Effector memory CD4-positive, alpha-beta T cell (primary cell): Measurements from ENCODE around the gene TNNT2.

Experiments
- DNase-seq, 3 donors: peaks; one replicate each; pipeline ENCODE4 v3.0.0-alpha.2; 2020
- H3K27ac ChIP-seq: 2 replicates; pipeline ENCODE4 v1.7.0; 2013; ENCODE audit warnings: mild to moderate bottlenecking, low read length, moderate library complexity; ENCODE audit not compliant: insufficient read depth, poor library complexity, severe bottlenecking
- H3K27me3 ChIP-seq: replicated peaks from 2 replicates; pipeline ENCODE4 v1.7.0; 2013; ENCODE audit warnings: mild to moderate bottlenecking, low read length; ENCODE audit not compliant: insufficient read depth, control insufficient read depth, poor library complexity, severe bottlenecking
- H3K36me3 ChIP-seq: 2 replicates; pipeline ENCODE4 v1.7.0; 2013; ENCODE audit warnings: mild to moderate bottlenecking, low read length, moderate library complexity; ENCODE audit not compliant: control insufficient read depth, insufficient read depth
- H3K4me1 ChIP-seq: 2 replicates; pipeline ENCODE4 v1.7.0; 2013; ENCODE audit warnings: low read length, mild to moderate bottlenecking; ENCODE audit not compliant: control insufficient read depth, insufficient read depth, poor library complexity, severe bottlenecking
- H3K4me3 ChIP-seq: 2 replicates; pipeline ENCODE4 v1.7.0; 2013; ENCODE audit warnings: low read length, low read depth, mild to moderate bottlenecking; ENCODE audit not compliant: insufficient read depth, poor library complexity, severe bottlenecking
- H3K9me3 ChIP-seq: 2 replicates; pipeline ENCODE4 v1.7.0; 2013; ENCODE audit warnings: mild to moderate bottlenecking, low read length, moderate library complexity; ENCODE audit not compliant: control insufficient read depth

TNNT2 gene

DNA sequence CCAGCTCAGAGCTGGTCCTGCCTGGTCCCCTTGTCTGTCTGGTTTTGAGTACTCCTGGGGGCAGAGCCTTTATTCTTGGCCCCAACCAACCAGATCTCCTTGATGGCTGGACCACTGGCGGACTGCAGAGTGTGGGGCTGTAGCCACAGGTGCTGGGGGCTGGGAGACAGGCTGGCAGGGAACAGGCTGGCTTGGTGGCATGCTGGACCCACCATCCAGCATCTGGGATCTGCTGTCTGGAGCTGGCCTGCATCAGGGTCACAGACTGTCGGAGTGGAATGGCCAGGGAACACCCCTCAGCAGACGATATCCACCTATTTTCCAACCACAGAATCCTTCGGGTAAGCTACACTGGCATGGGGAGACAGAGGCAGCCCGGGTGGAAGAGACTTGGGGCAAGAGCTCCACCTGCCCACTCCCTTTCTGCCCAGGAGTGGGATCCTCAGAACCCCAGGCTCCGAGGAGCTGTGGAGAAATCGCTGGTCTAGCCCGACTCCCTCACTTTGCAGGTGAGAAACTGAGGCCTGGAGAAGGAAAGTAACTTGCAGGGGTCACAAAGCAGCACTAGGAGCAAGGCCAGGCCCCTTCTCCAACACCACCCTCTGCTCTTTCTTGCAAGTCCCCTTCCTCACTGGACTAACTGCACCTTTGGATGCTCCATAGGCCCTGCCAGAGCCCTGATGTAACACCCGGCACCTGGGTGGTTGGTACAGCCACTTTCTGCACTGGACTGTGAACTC is 40.6 kb downstream of the TNNT2 start:
- no peak for DNase-seq
- Histone ChIP-seq H3K9me3 (no peaks in the 10 kb centered on the region), H3K27ac (no peak overlapping the region), H3K4me1 (no peaks in the 10 kb centered on the region), H3K27me3 (no peaks in the 10 kb centered on the region), H3K36me3 (no peaks in the 10 kb centered on the region), H3K4me3 (no peak overlapping the region)

DNA sequence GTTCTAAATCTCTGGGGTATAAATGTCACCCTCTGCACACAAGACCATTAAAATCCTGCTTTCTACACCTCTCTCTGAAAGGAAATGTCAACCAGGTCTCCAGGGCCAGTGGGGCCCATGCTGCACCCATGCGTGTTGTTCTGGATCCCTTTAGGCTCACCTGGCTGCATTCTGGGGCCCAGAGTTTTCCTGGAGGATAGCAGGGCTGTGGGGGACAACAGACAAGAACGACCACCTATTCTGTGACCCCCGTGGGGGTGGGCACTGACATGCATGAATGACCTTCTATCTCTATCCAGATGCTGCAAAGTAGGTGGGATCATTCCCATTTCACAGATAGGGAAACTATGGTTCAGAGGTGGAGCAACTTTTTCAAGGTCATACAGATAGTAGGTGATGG is 41.6 kb downstream of the TNNT2 start:
- no peak overlapping the region for H3K4me3 ChIP-seq
- no peaks in the 10 kb centered on the region for H3K36me3 ChIP-seq
- no peaks in the 10 kb centered on the region for H3K4me1 ChIP-seq
- H3K27ac ChIP-seq: no peak overlapping the region
- DNase-seq: no peak
- H3K9me3 ChIP-seq: no peaks in the 10 kb centered on the region
- H3K27me3 ChIP-seq: no peaks in the 10 kb centered on the region

DNA sequence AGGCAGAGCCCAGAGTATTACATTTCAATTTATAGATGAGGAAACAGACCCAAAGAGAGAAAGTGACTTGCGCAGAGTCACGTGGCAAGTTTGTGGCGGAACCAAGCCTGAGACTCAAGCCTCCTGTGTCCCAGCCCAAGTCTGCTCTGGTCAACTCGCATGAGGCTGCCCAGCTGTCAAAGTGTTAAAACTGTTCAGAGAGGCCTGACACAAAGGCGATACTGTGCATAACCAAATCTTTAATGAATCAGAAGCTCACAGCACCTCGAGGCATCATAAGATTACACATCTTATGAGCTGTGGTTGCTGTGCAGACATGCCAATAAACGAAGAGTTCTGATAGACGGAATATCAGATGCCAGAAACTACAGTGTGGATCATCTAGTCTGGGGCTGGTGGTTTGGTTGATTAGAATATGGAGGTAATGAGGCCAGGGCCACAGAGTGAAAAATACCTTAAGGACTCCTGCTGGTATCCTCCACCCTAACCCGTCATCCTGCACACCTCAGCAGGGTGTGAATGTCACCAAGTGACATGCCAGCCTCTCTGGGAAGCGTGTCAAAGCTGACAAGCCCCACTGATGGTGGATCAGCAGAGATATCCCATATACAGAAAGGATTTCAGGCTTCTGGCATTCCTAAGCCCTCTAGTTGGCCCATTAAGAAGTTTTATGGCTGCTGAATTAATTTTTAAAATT is 42.2 kb downstream of the TNNT2 start:
- Histone ChIP-seq H3K4me3 (no peak overlapping the region), H3K9me3 (no peaks in the 10 kb centered on the region), H3K27ac (no peak overlapping the region), H3K4me1 (no peaks in the 10 kb centered on the region), H3K27me3 (no peaks in the 10 kb centered on the region), H3K36me3 (no peaks in the 10 kb centered on the region)
- DNase-seq: no peak

DNA sequence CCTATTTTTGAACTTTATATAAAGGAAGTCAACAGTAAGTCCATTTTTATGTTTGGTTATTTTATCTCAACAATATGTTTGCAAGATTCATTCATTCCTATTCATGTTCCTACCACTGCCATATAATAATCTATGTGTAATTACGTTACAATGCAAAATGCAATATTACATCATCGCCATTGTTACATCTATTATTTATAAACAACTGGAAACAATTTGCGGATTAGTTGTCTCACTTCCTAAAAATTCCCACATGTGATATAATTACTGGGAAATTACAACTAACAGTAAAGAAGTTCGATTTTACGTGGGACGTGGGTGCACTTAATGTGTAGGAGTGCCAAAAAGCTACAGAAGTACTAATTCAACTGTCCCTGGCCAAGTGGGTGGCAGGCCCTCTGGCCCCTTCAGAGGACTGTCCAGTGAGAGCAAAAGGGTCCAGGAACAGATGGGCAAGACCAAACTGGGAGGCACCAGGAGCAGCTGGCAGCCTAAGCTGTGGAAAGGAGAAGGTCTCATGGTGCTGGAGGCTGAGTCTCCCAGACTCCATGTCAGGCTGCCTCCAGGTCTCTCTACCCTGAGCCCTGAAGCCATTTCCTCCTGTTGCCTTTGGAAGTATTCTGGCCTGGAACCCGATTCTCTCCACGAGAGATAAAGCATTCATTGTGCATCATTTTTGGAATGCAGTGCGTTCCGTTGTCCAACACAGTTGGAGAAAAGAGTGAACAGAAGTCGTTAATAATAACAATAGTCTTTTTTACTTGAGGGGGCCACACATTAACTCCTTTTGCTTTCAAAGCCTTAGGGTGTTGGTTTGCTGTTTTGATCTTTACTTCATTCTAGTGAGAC is 42.9 kb downstream of the TNNT2 start:
- no peaks in the 10 kb centered on the region for H3K27me3 ChIP-seq
- DNase-seq: no peak
- no peaks in the 10 kb centered on the region for H3K4me1 ChIP-seq
- no peaks in the 10 kb centered on the region for H3K9me3 ChIP-seq
- H3K4me3 ChIP-seq: no peak overlapping the region
- H3K27ac ChIP-seq: no peak overlapping the region
- H3K36me3 ChIP-seq: no peaks in the 10 kb centered on the region

DNA sequence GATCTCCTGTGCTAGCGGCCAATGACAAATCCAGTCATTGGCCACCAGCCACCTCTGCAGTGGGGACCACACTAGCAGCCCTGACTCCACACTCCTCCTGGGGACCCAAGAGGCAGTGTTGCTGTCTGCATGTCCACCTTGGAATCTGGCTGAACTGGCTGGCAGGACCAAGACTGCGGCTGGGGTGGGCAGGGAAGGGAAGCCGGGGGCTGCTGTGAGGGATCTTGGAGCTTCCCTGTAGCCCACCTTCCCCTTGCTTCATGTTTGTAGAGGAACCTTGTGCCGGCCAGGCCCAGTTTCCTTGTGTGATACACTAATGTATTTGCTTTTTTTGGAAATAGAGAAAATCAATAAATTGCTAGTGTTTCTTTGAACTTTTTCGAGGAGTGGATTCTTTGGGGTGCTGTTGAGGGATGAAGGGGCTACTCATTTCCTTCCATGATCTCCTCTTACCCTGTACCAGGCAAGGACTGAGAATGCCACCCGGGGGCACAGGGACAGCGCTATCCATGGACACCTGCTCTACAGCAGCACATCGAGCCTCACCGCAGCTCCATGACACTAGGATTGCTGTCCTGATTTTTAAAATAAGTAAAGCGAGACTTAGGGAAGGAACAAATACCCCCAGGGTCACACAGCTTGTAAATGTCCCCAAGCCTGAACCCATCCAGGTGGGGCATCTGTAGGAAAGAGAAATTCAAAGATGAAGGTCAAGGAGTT is 44.7 kb downstream of the TNNT2 start:
- DNase-seq: no peak

DNA sequence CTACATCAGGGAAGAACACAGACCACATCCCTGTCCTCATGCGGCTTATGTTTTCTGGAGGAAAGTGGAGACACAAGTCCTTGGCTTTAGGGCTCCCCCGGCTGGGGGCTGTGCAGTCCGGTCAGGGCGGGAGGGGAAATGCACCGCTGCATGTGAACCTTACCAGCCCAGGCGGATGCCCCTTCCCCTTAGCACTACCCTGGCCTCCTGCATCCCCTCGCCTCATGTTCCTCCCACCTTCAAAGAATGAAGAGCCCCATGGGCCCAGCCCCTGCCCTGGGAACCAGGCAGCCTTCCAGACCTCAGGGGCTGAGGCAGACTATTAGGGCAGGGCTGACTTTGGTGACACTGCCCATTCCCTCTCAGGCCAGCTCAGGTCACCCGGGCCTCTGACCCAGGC is 45.5 kb downstream of the TNNT2 start:
- Histone ChIP-seq H3K4me3 (no peak overlapping the region), H3K4me1 (no peaks in the 10 kb centered on the region), H3K36me3 (no peaks in the 10 kb centered on the region), H3K27ac (no peak overlapping the region), H3K9me3 (no peaks in the 10 kb centered on the region), H3K27me3 (no peaks in the 10 kb centered on the region)
- no peak for DNase-seq

More for the DNA sequence above, 44.7 kb downstream of the TNNT2 start:
- Histone ChIP-seq H3K27me3 (no peaks in the 10 kb centered on the region), H3K4me1 (no peaks in the 10 kb centered on the region), H3K4me3 (no peak overlapping the region), H3K27ac (no peak overlapping the region), H3K9me3 (no peaks in the 10 kb centered on the region), H3K36me3 (no peaks in the 10 kb centered on the region)

DNA sequence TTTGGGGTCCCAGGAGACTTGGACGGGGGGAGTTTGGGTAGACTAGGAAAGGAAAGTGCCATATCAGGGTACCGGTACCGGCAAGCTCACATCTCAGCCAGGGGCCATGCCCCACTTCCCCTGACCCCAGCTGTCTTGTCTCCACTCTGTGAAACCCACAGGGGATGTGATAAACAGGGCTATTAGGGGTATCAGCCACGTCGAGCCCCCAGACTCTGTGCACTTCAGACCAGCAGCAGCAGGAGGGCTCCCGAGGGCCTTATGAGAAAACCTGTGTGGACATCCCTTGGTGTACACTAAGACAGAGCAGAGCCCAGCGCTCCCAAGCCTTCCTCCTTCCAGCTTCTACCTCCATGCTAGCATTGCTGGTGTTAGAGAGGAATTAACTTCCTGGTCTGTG is 46.3 kb downstream of the TNNT2 start:
- no peak for DNase-seq
- Histone ChIP-seq H3K9me3 (no peaks in the 10 kb centered on the region), H3K27ac (no peak overlapping the region), H3K36me3 (no peaks in the 10 kb centered on the region), H3K4me3 (no peak overlapping the region), H3K27me3 (no peaks in the 10 kb centered on the region), H3K4me1 (no peaks in the 10 kb centered on the region)

DNA sequence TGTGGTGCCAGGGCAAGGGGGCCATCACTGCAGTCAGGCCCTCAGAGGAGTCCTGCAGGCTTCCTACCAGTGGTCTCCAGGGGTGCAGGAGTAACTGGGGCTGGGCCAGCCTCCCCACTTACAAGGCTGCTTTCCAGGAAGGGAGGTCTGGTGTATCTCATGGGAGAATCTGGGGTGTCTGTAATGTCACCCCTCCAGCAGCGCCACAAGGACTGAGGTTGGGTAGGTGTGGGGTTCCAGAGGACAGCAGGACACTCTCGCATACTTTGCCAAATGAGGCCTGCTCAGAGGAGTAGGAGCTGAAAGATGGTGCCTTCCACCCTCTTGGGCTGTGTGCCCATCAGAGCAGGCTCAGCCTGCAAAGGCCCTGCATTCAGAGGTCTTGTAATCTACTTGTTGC is 46.9 kb downstream of the TNNT2 start:
- H3K4me1 ChIP-seq: no peaks in the 10 kb centered on the region
- no peaks in the 10 kb centered on the region for H3K36me3 ChIP-seq
- no peak overlapping the region for H3K27ac ChIP-seq
- H3K9me3 ChIP-seq: no peaks in the 10 kb centered on the region
- H3K4me3 ChIP-seq: no peak overlapping the region
- no peak for DNase-seq
- no peaks in the 10 kb centered on the region for H3K27me3 ChIP-seq

DNA sequence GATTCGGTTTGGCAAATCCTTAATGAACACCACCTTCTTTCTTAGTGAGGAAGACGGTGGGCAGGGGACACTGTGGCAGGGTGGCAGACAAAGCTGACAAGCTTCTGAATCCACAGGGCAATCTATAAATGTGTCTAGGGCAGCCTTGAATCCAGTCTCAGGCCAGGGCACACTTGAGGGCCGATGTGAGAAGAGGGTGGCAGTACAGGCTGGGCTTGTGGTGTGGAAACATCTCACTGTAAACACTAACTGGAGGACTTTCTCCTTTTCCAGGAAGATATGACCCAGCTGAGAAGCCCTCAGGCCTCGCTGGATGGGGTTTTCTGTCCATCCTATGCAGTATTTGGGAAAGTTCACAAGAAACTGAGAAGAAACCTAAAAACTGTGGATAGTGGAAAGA is 47.7 kb downstream of the TNNT2 start:
- Histone ChIP-seq H3K4me3 (no peak overlapping the region), H3K9me3 (no peaks in the 10 kb centered on the region), H3K27me3 (no peaks in the 10 kb centered on the region), H3K27ac (no peak overlapping the region), H3K4me1 (no peaks in the 10 kb centered on the region), H3K36me3 (no peaks in the 10 kb centered on the region)
- DNase-seq: no peak
